HL-60 (cell line): ENCODE results near the gene PDE4B.

ENCODE experiments used
- CTCF ChIP-seq: IDR thresholded peaks from one replicate; pipeline ENCODE4 v1.5.1; 2011; ENCODE audit warnings: low read length, control low read depth, inconsistent platforms; ENCODE audit not compliant: insufficient read depth
- POLR2AphosphoS5 ChIP-seq: IDR thresholded peaks from 2 replicates; pipeline ENCODE4 v1.6.1; 2012; ENCODE audit warnings: low read depth
- SPI1 ChIP-seq: IDR thresholded peaks from 2 replicates; pipeline ENCODE4 v1.6.1; 2012; ENCODE audit warnings: low read depth, mild to moderate bottlenecking, borderline replicate concordance

- TF ChIP-seq CTCF (no peak), POLR2AphosphoS5 (no peak), SPI1 (no peak)
These were observed 207.4 kb downstream of the PDE4B start for GRCh38 chr1:66000033-66000637.
